HG02642 (cell line): Measurements from ENCODE around the gene HDHD3.

Experiments
- ATAC-seq: cut with Tn5 transposase; IDR thresholded peaks from one replicate; pipeline ENCODE4 v1.9.1; 2021; ENCODE audit warnings: mild to moderate bottlenecking; ENCODE audit not compliant: unreplicated experiment, poor library complexity

The HDHD3 gene

GRCh38 chr9:113341712-113342410 lies 34.9 kb downstream of the HDHD3 start:
- ATAC-seq, result no peak

- ATAC-seq, result peak; percentile 99
These were observed 36.6 kb downstream of the HDHD3 start, which contains the start of gene WDR31 for GRCh38 chr9:113340011-113340699. Gene WDR31, minus strand, starts transcription at chr9:113340275. Its CDS starts 8,253 bp downstream, at chr9:113332022.

GRCh38 chr9:113337714-113338113 lies 39.1 kb downstream of the HDHD3 start:
- no peak for ATAC-seq

- no peak for ATAC-seq
These were observed 45.0 kb downstream of the HDHD3 start for GRCh38 chr9:113331780-113332179.

- ATAC-seq, result no peak
These were observed 48.6 kb downstream of the HDHD3 start for GRCh38 chr9:113328045-113328782.

GRCh38 chr9:113326230-113326629 lies 50.6 kb downstream of the HDHD3 start:
- ATAC-seq, result no peak
